Astrocyte (in vitro differentiated cells and primary cell): Measurements from ENCODE around the gene TBC1D14. TPM values are rescaled to one million over a fixed set of nuclear protein-coding genes. Genes with fewer than 3 reads are reported as not detected.
"Not testable (repeated sequence)": the region's sequence is repeated elsewhere in the genome, so short reads cannot be mapped to it uniquely, and the experiment has no call there.

ENCODE experiments used
- DNase-seq: peaks from one replicate; pipeline ENCODE4 v3.0.0-alpha.2; 2010; ENCODE audit warnings: low read depth
- FAIRE-seq: peaks from 2 replicates; lab custom pipeline; 2011; peaks lifted over from hg19 to GRCh38; lab: Jason Lieb, UNC
- H2AFZ ChIP-seq: 2 replicates; pipeline ENCODE4 v1.6.0; 2012; ENCODE audit warnings: low read depth, low read length, inconsistent platforms
- H3K27ac ChIP-seq: 2 replicates; pipeline ENCODE4 v1.5.1; 2011; ENCODE audit warnings: low read depth, low read length, inconsistent platforms
- H3K27me3 ChIP-seq: 2 replicates; pipeline ENCODE4 v1.6.0; 2011; ENCODE audit warnings: low read length, inconsistent platforms; ENCODE audit not compliant: insufficient read depth
- H3K36me3 ChIP-seq: 2 replicates; pipeline ENCODE4 v1.5.1; 2011; ENCODE audit warnings: low read length, inconsistent platforms; ENCODE audit not compliant: insufficient read depth
- H3K4me1 ChIP-seq: 2 replicates; pipeline ENCODE4 v1.5.1; 2011; ENCODE audit warnings: low read length, inconsistent platforms; ENCODE audit not compliant: insufficient read depth
- H3K4me2 ChIP-seq: 2 replicates; pipeline ENCODE4 v1.6.0; 2012; ENCODE audit warnings: low read length, inconsistent platforms
- H3K4me3 ChIP-seq: 2 replicates; pipeline ENCODE4 v1.5.1; 2011; ENCODE audit warnings: low read depth, mild to moderate bottlenecking, low read length, inconsistent platforms; ENCODE audit not compliant: insufficient read depth
- H3K79me2 ChIP-seq: 2 replicates; pipeline ENCODE4 v1.6.0; 2012; ENCODE audit warnings: mild to moderate bottlenecking, low read length, inconsistent platforms; ENCODE audit not compliant: insufficient read depth
- H3K9ac ChIP-seq: 2 replicates; pipeline ENCODE4 v1.6.0; 2012; ENCODE audit warnings: mild to moderate bottlenecking, low read length, inconsistent platforms
- H3K9me3 ChIP-seq: 2 replicates; pipeline ENCODE4 v1.5.1; 2012; ENCODE audit warnings: low read depth, mild to moderate bottlenecking, low read length, inconsistent platforms; ENCODE audit not compliant: insufficient read depth
- H4K20me1 ChIP-seq: 2 replicates; pipeline ENCODE4 v1.6.0; 2012; ENCODE audit warnings: low read length, inconsistent platforms; ENCODE audit not compliant: insufficient read depth
- H3K27ac Mint-ChIP-seq: one replicate; pipeline ENCODE4 v1.8.0; 2021; ENCODE audit warnings: mild to moderate bottlenecking, mixed read lengths; ENCODE audit not compliant: unreplicated experiment
- H3K27me3 Mint-ChIP-seq: one replicate; pipeline ENCODE4 v1.8.0; 2021; ENCODE audit warnings: low read depth, mixed read lengths; ENCODE audit not compliant: unreplicated experiment
- H3K36me3 Mint-ChIP-seq: one replicate; pipeline ENCODE4 v1.8.0; 2021; ENCODE audit warnings: low read depth, mixed read lengths; ENCODE audit not compliant: unreplicated experiment
- H3K4me1 Mint-ChIP-seq: one replicate; pipeline ENCODE4 v1.8.0; 2021; ENCODE audit warnings: low read depth, mixed read lengths; ENCODE audit not compliant: unreplicated experiment
- H3K4me3 Mint-ChIP-seq: one replicate; pipeline ENCODE4 v1.8.0; 2021; ENCODE audit warnings: mild to moderate bottlenecking, moderate library complexity, mixed read lengths; ENCODE audit not compliant: unreplicated experiment
- H3K9me3 Mint-ChIP-seq: one replicate; pipeline ENCODE4 v1.8.0; 2021; ENCODE audit warnings: mild to moderate bottlenecking, mixed read lengths; ENCODE audit not compliant: unreplicated experiment
- EZH2 ChIP-seq: IDR thresholded peaks from 2 replicates; pipeline ENCODE4 v1.6.1; 2012; ENCODE audit warnings: mild to moderate bottlenecking, low read length, inconsistent platforms; ENCODE audit not compliant: insufficient read depth
- total RNA-seq: library from RNA; stranded (reverse); gene quantifications from 2 replicates; pipeline ENCODE4 v1.2.1, GENCODE V29; 2021
- TF ChIP-seq, protein P1 (sequence below): IDR thresholded peaks from 2 replicates; pipeline ENCODE4 v1.5.1; 2011; ENCODE audit warnings: low read depth, mild to moderate bottlenecking, inconsistent platforms, low read length, moderate library complexity; ENCODE audit not compliant: insufficient read depth

The TBC1D14 gene
- total RNA-seq, 1 donor from 2014 or later: 30.4 TPM

DNA sequence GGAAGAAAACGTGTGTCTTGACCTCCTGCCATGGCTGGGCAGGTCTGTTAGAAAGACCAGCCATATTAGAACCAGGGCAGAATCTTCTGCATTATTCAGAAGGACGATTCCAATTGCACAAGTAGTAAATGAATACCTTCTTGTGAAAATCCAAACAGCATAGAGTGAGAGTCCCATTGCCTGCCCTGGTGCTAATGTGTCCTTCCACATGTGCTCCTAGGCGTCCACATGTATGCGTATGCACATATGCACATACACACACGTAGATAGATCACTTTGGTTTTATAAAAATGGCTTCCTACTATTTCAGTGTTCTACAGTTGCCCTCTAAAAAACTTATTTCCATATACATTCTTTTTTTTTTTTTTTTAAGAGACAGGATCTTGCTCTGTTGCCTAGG, 168.4 kb downstream of the TBC1D14 start:
- no peaks in the 10 kb centered on the region for H4K20me1 ChIP-seq
- no peak for TF ChIP-seq EZH2
- TF ChIP-seq, protein P1, sequence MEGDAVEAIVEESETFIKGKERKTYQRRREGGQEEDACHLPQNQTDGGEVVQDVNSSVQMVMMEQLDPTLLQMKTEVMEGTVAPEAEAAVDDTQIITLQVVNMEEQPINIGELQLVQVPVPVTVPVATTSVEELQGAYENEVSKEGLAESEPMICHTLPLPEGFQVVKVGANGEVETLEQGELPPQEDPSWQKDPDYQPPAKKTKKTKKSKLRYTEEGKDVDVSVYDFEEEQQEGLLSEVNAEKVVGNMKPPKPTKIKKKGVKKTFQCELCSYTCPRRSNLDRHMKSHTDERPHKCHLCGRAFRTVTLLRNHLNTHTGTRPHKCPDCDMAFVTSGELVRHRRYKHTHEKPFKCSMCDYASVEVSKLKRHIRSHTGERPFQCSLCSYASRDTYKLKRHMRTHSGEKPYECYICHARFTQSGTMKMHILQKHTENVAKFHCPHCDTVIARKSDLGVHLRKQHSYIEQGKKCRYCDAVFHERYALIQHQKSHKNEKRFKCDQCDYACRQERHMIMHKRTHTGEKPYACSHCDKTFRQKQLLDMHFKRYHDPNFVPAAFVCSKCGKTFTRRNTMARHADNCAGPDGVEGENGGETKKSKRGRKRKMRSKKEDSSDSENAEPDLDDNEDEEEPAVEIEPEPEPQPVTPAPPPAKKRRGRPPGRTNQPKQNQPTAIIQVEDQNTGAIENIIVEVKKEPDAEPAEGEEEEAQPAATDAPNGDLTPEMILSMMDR: no peak
- H3K4me3 ChIP-seq: no peak overlapping the region
- Mint-ChIP-seq H3K9me3 (peaks cover 15% of the 10 kb centered on the region), H3K27me3 (peaks cover 33% of the 10 kb centered on the region), H3K27ac (no peak overlapping the region), H3K36me3 (peaks cover 2% of the 10 kb centered on the region), H3K4me1 (no peaks in the 10 kb centered on the region), H3K4me3 (peak overlapping the region; percentile 50)
- H3K4me1 ChIP-seq: no peaks in the 10 kb centered on the region
- no peak overlapping the region for H3K4me2 ChIP-seq
- peaks cover 3% of the 10 kb centered on the region for H3K9me3 ChIP-seq
- FAIRE-seq (no peak), DNase-seq (no peak)
- H3K9ac ChIP-seq: no peak overlapping the region
- no peaks in the 10 kb centered on the region for H3K36me3 ChIP-seq
- peaks cover 2% of the 10 kb centered on the region for H3K27me3 ChIP-seq
- no peak overlapping the region for H2AFZ ChIP-seq
- H3K27ac ChIP-seq: no peak overlapping the region
- no peaks in the 10 kb centered on the region for H3K79me2 ChIP-seq

- not testable (repeated sequence) for H2AFZ ChIP-seq, H3K4me3 Mint-ChIP-seq, H3K36me3 ChIP-seq, H3K9me3 ChIP-seq, H3K4me1 Mint-ChIP-seq, H3K27ac ChIP-seq, H3K36me3 Mint-ChIP-seq, H3K27ac Mint-ChIP-seq, DNase-seq, FAIRE-seq, H3K79me2 ChIP-seq, H3K4me2 ChIP-seq, H4K20me1 ChIP-seq, H3K4me1 ChIP-seq, H3K9ac ChIP-seq, H3K4me3 ChIP-seq
- Mint-ChIP-seq H3K27me3 (peaks cover 46% of the 10 kb centered on the region), H3K9me3 (peaks cover 17% of the 10 kb centered on the region)
- H3K27me3 ChIP-seq: peaks cover 12% of the 10 kb centered on the region
Observed at GRCh38 chr4:7079483-7079882, 169.9 kb downstream of the TBC1D14 start.

GRCh38 chr4:7079909-7080308, 170.3 kb downstream of the TBC1D14 start:
- H3K27me3 ChIP-seq: peaks cover 17% of the 10 kb centered on the region
- not testable (repeated sequence) for H3K4me3 Mint-ChIP-seq, H2AFZ ChIP-seq, H3K9ac ChIP-seq, H3K4me2 ChIP-seq, H3K9me3 ChIP-seq, H3K4me1 ChIP-seq, H3K4me1 Mint-ChIP-seq, FAIRE-seq, DNase-seq, H3K4me3 ChIP-seq, H3K79me2 ChIP-seq, H4K20me1 ChIP-seq, H3K27ac Mint-ChIP-seq, H3K36me3 Mint-ChIP-seq, H3K36me3 ChIP-seq, H3K27ac ChIP-seq
- Mint-ChIP-seq H3K9me3 (peaks cover 18% of the 10 kb centered on the region), H3K27me3 (peaks cover 46% of the 10 kb centered on the region)

Other genes with a start within 250 kb of the TBC1D14 start
- gene S100P, start 215.9 kb upstream of the TBC1D14 start, total RNA-seq: not detected in 2 replicates
- 33.2 and 36.8 TPM in 2 replicates for gene MRFAP1L1, start 200.0 kb upstream of the TBC1D14 start, total RNA-seq
- 20.9 and 21.2 TPM in 2 replicates for gene BLOC1S4, start 193.7 kb upstream of the TBC1D14 start, total RNA-seq
- 25.0 and 27.6 TPM in 2 replicates for gene KIAA0232, start 127.1 kb upstream of the TBC1D14 start, total RNA-seq
- 18.0 and 19.8 TPM in 2 replicates for gene TADA2B, start 133.5 kb downstream of the TBC1D14 start, total RNA-seq
- gene GRPEL1, start 158.2 kb downstream of the TBC1D14 start, total RNA-seq: 48.3 and 55.8 TPM in 2 replicates